GM06990 (cell line): ENCODE results near the gene PPFIBP2.

Experiments used
- DNase-seq: peaks from one replicate; pipeline ENCODE4 v3.0.0-alpha.2; 2011; ENCODE audit not compliant: insufficient read length; ENCODE audit errors: extremely low read depth
- H3K27me3 ChIP-seq: replicated peaks from 2 replicates; pipeline ENCODE4 v1.6.0; 2011; ENCODE audit warnings: low read length; ENCODE audit not compliant: control insufficient read depth, insufficient read depth
- H3K36me3 ChIP-seq: 2 replicates; pipeline ENCODE4 v1.5.1; 2011; ENCODE audit warnings: low read length; ENCODE audit not compliant: control insufficient read depth, insufficient read depth
- H3K4me3 ChIP-seq: replicated peaks from 2 replicates; pipeline ENCODE4 v1.5.1; 2011; ENCODE audit warnings: low read depth, mild to moderate bottlenecking, control low read depth, low read length
- CTCF ChIP-seq: IDR thresholded peaks from 2 replicates; pipeline ENCODE4 v1.5.1; 2011; ENCODE audit warnings: low read length, control low read depth, mild to moderate bottlenecking, inconsistent platforms; ENCODE audit not compliant: insufficient read depth, poor library complexity, severe bottlenecking

PPFIBP2 gene

GRCh38 chr11:7581021-7581590, 67.3 kb downstream of the PPFIBP2 start:
- TF ChIP-seq CTCF: no peak
- no peak for DNase-seq
- Histone ChIP-seq H3K4me3 (no peak overlapping the region), H3K27me3 (no peaks in the 10 kb centered on the region), H3K36me3 (no peaks in the 10 kb centered on the region; the same call in 1 of the 2 replicates)

GRCh38 chr11:7582338-7582985, 68.7 kb downstream of the PPFIBP2 start:
- Histone ChIP-seq H3K4me3 (no peak overlapping the region), H3K27me3 (no peaks in the 10 kb centered on the region), H3K36me3 (no peaks in the 10 kb centered on the region; the same call in 1 of the 2 replicates)
- DNase-seq: no peak
- no peak for TF ChIP-seq CTCF

- Histone ChIP-seq H3K27me3 (no peaks in the 10 kb centered on the region), H3K36me3 (no peaks in the 10 kb centered on the region; the same call in 1 of the 2 replicates), H3K4me3 (no peak overlapping the region)
- TF ChIP-seq CTCF: no peak
- no peak for DNase-seq
These were observed 69.4 kb downstream of the PPFIBP2 start for GRCh38 chr11:7583248-7583647.

- DNase-seq: no peak
- TF ChIP-seq CTCF: no peak
- no peaks in the 10 kb centered on the region for H3K27me3 ChIP-seq
These were observed 71.1 kb downstream of the PPFIBP2 start for GRCh38 chr11:7584910-7585309.

GRCh38 chr11:7585816-7586215, 72.0 kb downstream of the PPFIBP2 start:
- Histone ChIP-seq H3K36me3 (no peaks in the 10 kb centered on the region; the same call in 1 of the 2 replicates), H3K4me3 (no peak overlapping the region), H3K27me3 (no peaks in the 10 kb centered on the region)
- TF ChIP-seq CTCF: no peak
- DNase-seq: no peak

More at GRCh38 chr11:7584910-7585309, 71.1 kb downstream of the PPFIBP2 start:
- H3K36me3 ChIP-seq: no peaks in the 10 kb centered on the region; the same call in 1 of the 2 replicates
- no peak overlapping the region for H3K4me3 ChIP-seq
